Mucosa of descending colon (tissue), 3 donors: Measurements from ENCODE around the gene COL5A1. TPM values are rescaled to one million over a fixed set of nuclear protein-coding genes. Genes with fewer than 3 reads are reported as not detected.
A peak's percentile ranks its signal among the peaks of the same experiment; 100 is the strongest.

ENCODE experiments used
- ATAC-seq: fragments of 200-7000 bp; cut with Tn5 transposase; one replicate; pipeline ENCODE4 v1.9.1; 2020; ENCODE audit warnings: mild to moderate bottlenecking, moderate library complexity
- DNase-seq, 3 donors: peaks; one replicate each; pipeline ENCODE4 v3.0.0-alpha.2; 2020
- H3K36me3 ChIP-seq: fragments of 200-600 bp; one replicate; pipeline ENCODE4 v1.8.0; 2021; ENCODE audit warnings: low read depth, mild to moderate bottlenecking
- H3K4me1 ChIP-seq: fragments of 200-600 bp; one replicate; pipeline ENCODE4 v1.8.0; 2021; ENCODE audit warnings: low read depth, mild to moderate bottlenecking
- H3K4me3 ChIP-seq: fragments of 200-600 bp; one replicate; pipeline ENCODE4 v1.8.0; 2021; ENCODE audit warnings: mild to moderate bottlenecking
- H3K9me3 ChIP-seq: fragments of 200-600 bp; one replicate; pipeline ENCODE4 v1.8.0; 2021; ENCODE audit warnings: mild to moderate bottlenecking
- CTCF ChIP-seq: fragments of 200-600 bp; IDR thresholded peaks from one replicate; pipeline ENCODE4 v1.8.0; 2022; ENCODE audit warnings: antibody characterized with exemption, mild to moderate bottlenecking
- intact Hi-C, 2 donors: fragments of 100-400 bp; cut with DNase I in 1 of 2; cut with micrococcal nuclease in 1 of 2; formaldehyde crosslinking; loops; one replicate each; pipeline versions ENCODE4 v1.11.0 to v1.11.1; 2022; cut with DNase I, micrococcal nuclease
- total RNA-seq, 3 donors: library from RNA; stranded (reverse); fragmentation: NEBNext Ultra II Directional in 2 of 3; extraction: Animal tissue kit (Norgen Biotek cat#: 25700) in 2 of 3; gene quantifications; one replicate each; pipeline versions ENCODE4 v1.2.1 to v1.2.4, GENCODE V29; 2021 to 2023
- donor health status: DM: no; HTN: no; CAD: no; lungs with moderate emphysema.
- donor health status: DM: no; HTN: no; CAD: no.
- donor health status: DM: no; HTN: yes; CAD: no.

Gene COL5A1
- total RNA-seq, 3 donors from 2014 or later = 8.6 to 62.3 (median 22.2) TPM

- ATAC-seq = no peak
- intact Hi-C loops = no loop called here
- Histone ChIP-seq H3K36me3 (no peaks in the 10 kb centered on the region), H3K4me3 (no peak overlapping the region), H3K9me3 (peaks cover 2% of the 10 kb centered on the region), H3K4me1 (no peaks in the 10 kb centered on the region)
- peak in 1 of 3 donors; percentile 26 for DNase-seq
- no peak for TF ChIP-seq CTCF
Observed at GRCh38 chr9:134844821-134845220, 203.2 kb downstream of the COL5A1 start.

DNA sequence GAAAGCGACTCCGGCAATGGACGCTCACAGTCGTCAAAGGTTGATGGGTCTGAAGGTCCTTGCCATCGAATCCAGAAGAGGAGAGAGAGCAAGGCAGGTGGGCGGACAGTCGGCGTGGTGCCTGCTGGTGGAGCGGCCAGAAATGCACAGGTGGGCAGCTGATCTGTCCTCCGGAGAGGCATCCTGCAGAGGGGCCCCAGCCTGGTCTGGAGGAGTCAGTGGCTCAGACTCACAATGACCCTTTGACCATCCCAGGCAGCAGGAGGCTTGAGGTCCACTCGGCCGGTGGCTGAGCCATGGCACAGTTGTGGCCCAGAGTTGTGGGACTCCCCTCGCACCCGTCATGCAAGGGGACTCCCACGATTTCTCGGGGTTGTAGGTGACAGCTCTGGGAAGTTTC lies 204.6 kb downstream of the COL5A1 start:
- H3K9me3 ChIP-seq = peaks cover 4% of the 10 kb centered on the region
- intact Hi-C loops = no loop called here
- no peaks in the 10 kb centered on the region for H3K36me3 ChIP-seq
- H3K4me3 ChIP-seq = no peak overlapping the region
- H3K4me1 ChIP-seq = no peaks in the 10 kb centered on the region
- DNase-seq = peak in 1 of 3 donors; percentile 30
- TF ChIP-seq CTCF = no peak
- no peak for ATAC-seq

GRCh38 chr9:134846699-134847098 lies 205.1 kb downstream of the COL5A1 start:
- TF ChIP-seq CTCF = no peak
- H3K9me3 ChIP-seq = peaks cover 6% of the 10 kb centered on the region
- no peaks in the 10 kb centered on the region for H3K36me3 ChIP-seq
- no peaks in the 10 kb centered on the region for H3K4me1 ChIP-seq
- no peak overlapping the region for H3K4me3 ChIP-seq
- intact Hi-C loops = no loop called here
- ATAC-seq = no peak
- no peak for DNase-seq

GRCh38 chr9:134847138-134847537 lies 205.5 kb downstream of the COL5A1 start:
- intact Hi-C loops = no loop called here
- H3K4me3 ChIP-seq = no peak overlapping the region
- no peaks in the 10 kb centered on the region for H3K4me1 ChIP-seq
- peak in 1 of 3 donors; percentile 32 for DNase-seq
- TF ChIP-seq CTCF = no peak
- H3K9me3 ChIP-seq = peaks cover 6% of the 10 kb centered on the region
- ATAC-seq = no peak
- H3K36me3 ChIP-seq = no peaks in the 10 kb centered on the region

GRCh38 chr9:134847752-134848432 lies 206.3 kb downstream of the COL5A1 start:
- H3K4me1 ChIP-seq = no peaks in the 10 kb centered on the region
- intact Hi-C loops = no loop called here
- H3K36me3 ChIP-seq = no peaks in the 10 kb centered on the region
- no peak overlapping the region for H3K4me3 ChIP-seq
- no peak for TF ChIP-seq CTCF
- DNase-seq (peak in 1 of 3 donors; percentile 23), ATAC-seq (no peak)
- H3K9me3 ChIP-seq = peaks cover 6% of the 10 kb centered on the region

GRCh38 chr9:134848504-134848903 lies 206.9 kb downstream of the COL5A1 start:
- no peak overlapping the region for H3K4me3 ChIP-seq
- peaks cover 6% of the 10 kb centered on the region for H3K9me3 ChIP-seq
- DNase-seq (no peak), ATAC-seq (no peak)
- no peaks in the 10 kb centered on the region for H3K36me3 ChIP-seq
- TF ChIP-seq CTCF = no peak
- H3K4me1 ChIP-seq = no peaks in the 10 kb centered on the region
- intact Hi-C loops = no loop called here
